Stomach (tissue), 4 donors: ENCODE results near the gene RER1.

Experiments used
- CTCF ChIP-seq, 7 experiments: fragments of 450-650 bp in 4 of 7; fragments of 200-600 bp in 3 of 7; sonication (generic) in 3 of 7; IDR thresholded peaks; one replicate each; pipeline ENCODE4 v1.5.1; 2016 to 2019; ENCODE audit warnings: antibody characterized with exemption in 7 of 7, control low read depth in 2 of 7, mild to moderate bottlenecking in 1 of 7
- POLR2A ChIP-seq, 4 donors: fragments of 450-650 bp; IDR thresholded peaks; one replicate each; pipeline ENCODE4 v1.6.1; 2016; ENCODE audit warnings: antibody characterized with exemption in 4 of 4, control low read depth in 2 of 4, mild to moderate bottlenecking in 1 of 4, moderate library complexity in 1 of 4
- POLR2AphosphoS5 ChIP-seq, 3 donors: sonication (generic); formaldehyde crosslinking; IDR thresholded peaks; one replicate each; pipeline ENCODE4 v1.6.1; 2016; ENCODE audit warnings: antibody characterized with exemption in 3 of 3

GRCh38 chr1:2392686-2393085 is 1.0 kb downstream of the RER1 start:
- TF ChIP-seq CTCF (IDR thresholded peaks at IDR 0.05) (no peak), POLR2A (IDR thresholded peaks at IDR 0.05) (no peak), POLR2AphosphoS5 (IDR thresholded peaks at IDR 0.05) (no peak)
